Astrocyte (in vitro differentiated cells and primary cell): ENCODE measurements around the gene ZNF415. TPM values are rescaled to one million over a fixed set of nuclear protein-coding genes. Genes with fewer than 3 reads are reported as not detected.

Source experiments
- DNase-seq: peaks from one replicate; pipeline ENCODE4 v3.0.0-alpha.2; 2010; ENCODE audit warnings: low read depth
- FAIRE-seq: peaks from 2 replicates; lab custom pipeline; 2011; peaks lifted over from hg19 to GRCh38; lab: Jason Lieb, UNC
- H2AFZ ChIP-seq: 2 replicates; pipeline ENCODE4 v1.6.0; 2012; ENCODE audit warnings: low read depth, low read length, inconsistent platforms
- H3K27ac ChIP-seq: 2 replicates; pipeline ENCODE4 v1.5.1; 2011; ENCODE audit warnings: low read depth, low read length, inconsistent platforms
- H3K27me3 ChIP-seq: 2 replicates; pipeline ENCODE4 v1.6.0; 2011; ENCODE audit warnings: low read length, inconsistent platforms; ENCODE audit not compliant: insufficient read depth
- H3K36me3 ChIP-seq: 2 replicates; pipeline ENCODE4 v1.5.1; 2011; ENCODE audit warnings: low read length, inconsistent platforms; ENCODE audit not compliant: insufficient read depth
- H3K4me1 ChIP-seq: 2 replicates; pipeline ENCODE4 v1.5.1; 2011; ENCODE audit warnings: low read length, inconsistent platforms; ENCODE audit not compliant: insufficient read depth
- H3K4me2 ChIP-seq: 2 replicates; pipeline ENCODE4 v1.6.0; 2012; ENCODE audit warnings: low read length, inconsistent platforms
- H3K4me3 ChIP-seq: 2 replicates; pipeline ENCODE4 v1.5.1; 2011; ENCODE audit warnings: low read depth, mild to moderate bottlenecking, low read length, inconsistent platforms; ENCODE audit not compliant: insufficient read depth
- H3K79me2 ChIP-seq: 2 replicates; pipeline ENCODE4 v1.6.0; 2012; ENCODE audit warnings: mild to moderate bottlenecking, low read length, inconsistent platforms; ENCODE audit not compliant: insufficient read depth
- H3K9ac ChIP-seq: 2 replicates; pipeline ENCODE4 v1.6.0; 2012; ENCODE audit warnings: mild to moderate bottlenecking, low read length, inconsistent platforms
- H3K9me3 ChIP-seq: 2 replicates; pipeline ENCODE4 v1.5.1; 2012; ENCODE audit warnings: low read depth, mild to moderate bottlenecking, low read length, inconsistent platforms; ENCODE audit not compliant: insufficient read depth
- H4K20me1 ChIP-seq: 2 replicates; pipeline ENCODE4 v1.6.0; 2012; ENCODE audit warnings: low read length, inconsistent platforms; ENCODE audit not compliant: insufficient read depth
- H3K27ac Mint-ChIP-seq: one replicate; pipeline ENCODE4 v1.8.0; 2021; ENCODE audit warnings: mild to moderate bottlenecking, mixed read lengths; ENCODE audit not compliant: unreplicated experiment
- H3K27me3 Mint-ChIP-seq: one replicate; pipeline ENCODE4 v1.8.0; 2021; ENCODE audit warnings: low read depth, mixed read lengths; ENCODE audit not compliant: unreplicated experiment
- H3K36me3 Mint-ChIP-seq: one replicate; pipeline ENCODE4 v1.8.0; 2021; ENCODE audit warnings: low read depth, mixed read lengths; ENCODE audit not compliant: unreplicated experiment
- H3K4me1 Mint-ChIP-seq: one replicate; pipeline ENCODE4 v1.8.0; 2021; ENCODE audit warnings: low read depth, mixed read lengths; ENCODE audit not compliant: unreplicated experiment
- H3K4me3 Mint-ChIP-seq: one replicate; pipeline ENCODE4 v1.8.0; 2021; ENCODE audit warnings: mild to moderate bottlenecking, moderate library complexity, mixed read lengths; ENCODE audit not compliant: unreplicated experiment
- H3K9me3 Mint-ChIP-seq: one replicate; pipeline ENCODE4 v1.8.0; 2021; ENCODE audit warnings: mild to moderate bottlenecking, mixed read lengths; ENCODE audit not compliant: unreplicated experiment
- EZH2 ChIP-seq: IDR thresholded peaks from 2 replicates; pipeline ENCODE4 v1.6.1; 2012; ENCODE audit warnings: mild to moderate bottlenecking, low read length, inconsistent platforms; ENCODE audit not compliant: insufficient read depth
- total RNA-seq: library from RNA; stranded (reverse); gene quantifications from 2 replicates; pipeline ENCODE4 v1.2.1, GENCODE V29; 2021
- TF ChIP-seq, protein P1 (sequence below): IDR thresholded peaks from 2 replicates; pipeline ENCODE4 v1.5.1; 2011; ENCODE audit warnings: low read depth, mild to moderate bottlenecking, inconsistent platforms, low read length, moderate library complexity; ENCODE audit not compliant: insufficient read depth

Gene ZNF415
- total RNA-seq, 1 donor from 2014 or later = 8.7 TPM

DNA sequence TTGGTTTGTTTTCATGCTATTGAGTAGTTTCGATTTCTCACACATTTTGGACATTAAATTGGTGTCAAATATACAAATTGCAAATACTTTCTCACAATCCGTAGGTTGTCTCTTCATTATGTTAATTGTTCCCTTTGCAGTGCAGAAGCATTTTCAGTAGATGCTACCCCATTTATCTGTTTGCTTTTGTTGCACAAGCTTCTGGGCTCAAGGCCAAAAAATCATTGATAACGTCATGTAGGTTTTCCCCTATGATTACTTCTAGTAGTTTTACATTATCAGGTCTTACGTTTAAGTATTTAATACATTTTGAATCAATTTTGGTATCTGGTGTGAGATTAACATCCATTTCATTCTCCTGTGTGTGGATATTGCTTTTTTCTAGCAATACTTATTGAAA is 40.2 kb upstream of the ZNF415 start:
- FAIRE-seq (no peak), DNase-seq (no peak)
- H3K9me3 Mint-ChIP-seq = peaks cover 48% of the 10 kb centered on the region

DNA sequence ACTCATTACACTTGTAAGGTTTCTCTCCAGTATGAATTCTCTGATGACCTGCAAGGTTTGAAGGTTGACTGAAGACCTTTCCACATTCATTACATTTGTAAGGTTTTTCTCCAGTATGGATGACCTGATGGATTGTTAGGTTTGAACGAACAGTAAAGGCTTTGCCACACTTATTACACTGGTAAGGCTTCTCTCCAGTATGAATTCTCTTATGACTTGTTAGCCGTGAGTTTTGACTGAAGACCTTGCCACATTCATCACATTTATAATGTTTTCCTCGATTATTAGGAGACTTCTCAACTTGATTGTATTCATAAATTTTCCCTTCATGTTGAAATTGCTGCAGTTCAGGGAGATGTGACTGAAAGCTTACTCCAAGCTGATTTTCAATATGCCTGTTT is 33.0 kb upstream of the ZNF415 start:
- Mint-ChIP-seq H3K4me1 (no peaks in the 10 kb centered on the region), H3K27me3 (no peaks in the 10 kb centered on the region), H3K36me3 (peaks cover 34% of the 10 kb centered on the region), H3K4me3 (no peak overlapping the region), H3K27ac (no peak overlapping the region), H3K9me3 (peaks cover 60% of the 10 kb centered on the region)
- FAIRE-seq (no peak), DNase-seq (no peak)
- Histone ChIP-seq H2AFZ (no peak overlapping the region), H3K4me2 (no peak overlapping the region), H3K27ac (no peak overlapping the region), H3K27me3 (no peaks in the 10 kb centered on the region), H3K36me3 (no peaks in the 10 kb centered on the region), H3K9ac (no peak overlapping the region), H3K4me3 (no peak overlapping the region), H3K9me3 (peaks cover 22% of the 10 kb centered on the region), H3K79me2 (no peaks in the 10 kb centered on the region), H4K20me1 (no peaks in the 10 kb centered on the region), H3K4me1 (no peaks in the 10 kb centered on the region)
- TF ChIP-seq, protein P1, sequence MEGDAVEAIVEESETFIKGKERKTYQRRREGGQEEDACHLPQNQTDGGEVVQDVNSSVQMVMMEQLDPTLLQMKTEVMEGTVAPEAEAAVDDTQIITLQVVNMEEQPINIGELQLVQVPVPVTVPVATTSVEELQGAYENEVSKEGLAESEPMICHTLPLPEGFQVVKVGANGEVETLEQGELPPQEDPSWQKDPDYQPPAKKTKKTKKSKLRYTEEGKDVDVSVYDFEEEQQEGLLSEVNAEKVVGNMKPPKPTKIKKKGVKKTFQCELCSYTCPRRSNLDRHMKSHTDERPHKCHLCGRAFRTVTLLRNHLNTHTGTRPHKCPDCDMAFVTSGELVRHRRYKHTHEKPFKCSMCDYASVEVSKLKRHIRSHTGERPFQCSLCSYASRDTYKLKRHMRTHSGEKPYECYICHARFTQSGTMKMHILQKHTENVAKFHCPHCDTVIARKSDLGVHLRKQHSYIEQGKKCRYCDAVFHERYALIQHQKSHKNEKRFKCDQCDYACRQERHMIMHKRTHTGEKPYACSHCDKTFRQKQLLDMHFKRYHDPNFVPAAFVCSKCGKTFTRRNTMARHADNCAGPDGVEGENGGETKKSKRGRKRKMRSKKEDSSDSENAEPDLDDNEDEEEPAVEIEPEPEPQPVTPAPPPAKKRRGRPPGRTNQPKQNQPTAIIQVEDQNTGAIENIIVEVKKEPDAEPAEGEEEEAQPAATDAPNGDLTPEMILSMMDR = no peak
- TF ChIP-seq EZH2 = no peak

More for the DNA sequence above, 40.2 kb upstream of the ZNF415 start:
- Mint-ChIP-seq H3K4me1 (no peaks in the 10 kb centered on the region), H3K36me3 (peaks cover 32% of the 10 kb centered on the region), H3K27me3 (no peaks in the 10 kb centered on the region), H3K4me3 (no peak overlapping the region), H3K27ac (no peak overlapping the region)
- Histone ChIP-seq H3K4me3 (no peak overlapping the region), H3K36me3 (no peaks in the 10 kb centered on the region), H3K4me2 (no peak overlapping the region), H3K9ac (no peak overlapping the region), H4K20me1 (no peaks in the 10 kb centered on the region), H3K27me3 (no peaks in the 10 kb centered on the region), H3K27ac (no peak overlapping the region), H3K4me1 (no peaks in the 10 kb centered on the region), H3K9me3 (peaks cover 17% of the 10 kb centered on the region), H3K79me2 (no peaks in the 10 kb centered on the region), H2AFZ (no peak overlapping the region)
- no peak for TF ChIP-seq EZH2
- TF ChIP-seq, protein P1 = no peak

DNA sequence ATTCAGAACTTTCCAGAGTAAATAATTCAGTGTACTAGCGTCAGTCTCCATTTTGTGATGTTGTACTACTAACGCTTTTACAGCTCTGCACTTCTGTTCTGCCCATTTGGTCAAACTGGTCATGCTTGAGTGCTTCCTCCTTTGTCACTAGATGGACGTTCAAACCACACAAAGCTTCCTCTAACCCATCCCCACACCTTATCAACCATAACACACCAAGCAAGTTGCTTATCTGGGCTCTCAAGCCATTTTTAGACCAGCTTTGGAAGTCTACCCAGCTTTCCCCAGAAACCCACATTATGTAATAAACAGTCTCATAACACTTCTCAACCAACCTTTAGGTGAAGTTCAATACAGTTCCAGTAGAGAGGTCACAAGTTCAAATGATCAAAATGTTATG is 28.4 kb upstream of the ZNF415 start:
- Histone ChIP-seq H3K4me2 (no peak overlapping the region), H4K20me1 (peaks cover 10% of the 10 kb centered on the region), H3K9me3 (peaks cover 22% of the 10 kb centered on the region), H3K27ac (no peak overlapping the region), H3K27me3 (no peaks in the 10 kb centered on the region), H2AFZ (no peak overlapping the region), H3K9ac (no peak overlapping the region), H3K4me1 (peaks cover 8% of the 10 kb centered on the region), H3K4me3 (no peak overlapping the region), H3K79me2 (peaks cover 8% of the 10 kb centered on the region), H3K36me3 (no peaks in the 10 kb centered on the region)
- DNase-seq (no peak), FAIRE-seq (no peak)
- peaks cover 59% of the 10 kb centered on the region for H3K9me3 Mint-ChIP-seq
- H3K4me3 Mint-ChIP-seq = no peak overlapping the region
- H3K36me3 Mint-ChIP-seq = peaks cover 30% of the 10 kb centered on the region
- peak overlapping the region; percentile 31 for H3K27ac Mint-ChIP-seq
- peaks cover 8% of the 10 kb centered on the region for H3K4me1 Mint-ChIP-seq
- TF ChIP-seq EZH2 = no peak
- TF ChIP-seq, protein P1 = no peak
- no peaks in the 10 kb centered on the region for H3K27me3 Mint-ChIP-seq
